ENCODE results near the gene DAP.

GRCh38 chr5:10662083-10662482 is 99.0 kb downstream of the DAP start:
- TF ChIP-seq EZH2 (IDR thresholded peaks at IDR 0.05) = no peak
- no peak for TF ChIP-seq POLR2AphosphoS5 (IDR thresholded peaks at IDR 0.05; ENCODE audit: borderline replicate concordance, low read depth, low read length)
